Stimulated activated CD4-positive, alpha-beta T cell treated with anti-CD3 and anti-CD28 coated beads, Interleukin-15, amount 100 ng/mL, for 1 hour (primary cell): ENCODE results near the gene RIPOR1.

Experiments used
- DNase-seq, 2 donors: peaks; one replicate each; pipeline ENCODE4 v3.0.0-alpha.2; 2020; ENCODE audit warnings: low read depth in 1 of 2, low spot score in 1 of 2

RIPOR1 gene

DNA sequence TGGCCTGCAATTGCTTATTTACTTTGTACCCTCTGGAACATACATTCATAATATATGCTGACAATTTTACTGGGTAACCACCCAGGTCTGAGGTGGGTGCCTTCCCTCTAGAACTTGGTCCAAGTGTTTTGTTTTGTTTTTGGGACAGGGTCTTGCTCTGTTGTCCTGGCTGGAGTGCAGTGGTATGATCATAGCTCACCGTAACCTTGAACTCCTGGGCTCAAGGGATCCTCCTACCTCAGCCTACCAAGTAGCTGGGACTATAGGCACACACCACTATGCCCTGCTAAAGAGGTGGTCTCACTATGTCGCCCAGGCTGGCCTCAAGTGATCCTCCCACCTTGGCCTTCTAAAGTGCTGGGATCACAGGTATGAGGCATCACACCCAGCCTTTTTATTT lies 22.5 kb downstream of the RIPOR1 start:
- no peak for DNase-seq

DNA sequence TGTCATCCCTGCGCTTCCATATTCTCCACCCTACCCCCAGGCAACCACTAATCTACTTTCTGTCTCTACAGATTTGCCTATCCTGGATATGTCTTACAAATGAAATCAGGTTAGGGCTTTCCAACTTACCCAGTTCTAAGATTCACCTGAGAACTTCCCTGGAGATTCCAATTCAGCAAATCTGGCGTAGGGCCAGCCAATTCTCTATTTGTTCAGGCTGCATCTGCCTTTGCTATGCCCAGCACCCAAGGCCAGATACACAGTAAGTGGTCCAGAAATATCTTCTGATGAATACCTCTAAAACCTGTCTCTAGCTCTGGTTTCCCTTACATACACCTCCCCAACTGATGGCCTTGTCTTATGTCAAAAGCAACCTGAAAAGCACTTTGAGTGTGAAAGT lies 23.3 kb downstream of the RIPOR1 start:
- DNase-seq: no peak

DNA sequence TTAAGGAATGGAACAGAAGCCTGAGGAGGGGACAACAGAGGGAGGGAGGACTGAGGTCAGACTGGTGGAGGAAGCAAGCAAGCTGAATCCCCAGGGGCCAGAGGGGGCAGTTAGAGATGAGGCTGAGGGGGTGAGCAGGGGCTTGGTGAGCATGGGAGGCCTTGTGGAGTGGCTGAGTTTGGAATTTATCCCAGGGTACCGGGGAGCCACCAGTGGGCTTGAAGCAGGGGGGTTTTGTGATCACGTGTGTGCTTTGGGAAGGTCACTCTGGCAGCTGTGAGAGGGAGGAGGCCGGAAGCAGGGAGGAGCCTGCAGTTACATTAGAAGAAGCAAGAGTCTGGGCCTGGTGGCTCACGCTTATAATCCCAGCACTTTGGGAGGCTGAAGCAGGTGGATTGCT lies 23.8 kb downstream of the RIPOR1 start:
- DNase-seq: no peak

DNA sequence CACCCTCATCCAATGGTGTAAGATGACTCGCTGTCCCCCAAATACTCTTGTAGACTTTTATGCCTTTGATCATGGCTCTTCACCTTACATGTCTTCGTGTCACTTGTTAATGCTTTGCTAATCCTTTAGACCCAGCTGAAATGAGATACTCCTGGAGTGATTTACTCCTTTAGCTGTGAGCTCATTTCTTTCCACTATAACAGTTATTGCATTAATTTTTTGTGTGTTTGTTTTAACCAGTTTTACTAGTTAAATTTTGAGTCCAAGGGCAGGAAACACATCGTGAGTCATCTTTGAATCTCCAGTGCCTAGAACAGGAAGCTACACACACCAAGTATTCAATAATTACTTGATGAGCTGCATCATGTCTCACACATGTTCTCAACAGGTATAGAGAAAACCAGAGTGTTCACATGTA lies 27.2 kb downstream of the RIPOR1 start:
- no peak for DNase-seq

DNA sequence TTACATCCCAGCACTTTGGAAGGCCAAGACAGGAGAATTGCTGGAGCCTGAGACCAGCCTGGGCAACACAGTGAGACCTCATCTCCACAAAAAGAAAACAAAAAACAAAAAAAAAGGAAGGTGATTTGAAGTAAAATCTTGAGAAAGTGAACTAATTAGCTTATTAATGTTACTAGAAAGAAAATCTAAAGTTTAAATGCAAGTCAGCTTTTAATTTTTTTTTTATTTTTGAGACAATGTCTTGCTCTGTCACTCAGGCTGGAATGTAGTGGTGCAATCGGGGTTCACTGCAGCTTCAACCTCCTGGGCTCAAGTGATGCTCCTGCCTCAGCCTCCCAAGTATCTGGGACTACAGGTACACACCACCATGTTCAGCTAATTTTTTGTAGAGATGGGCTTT lies 30.2 kb downstream of the RIPOR1 start:
- DNase-seq: no peak

DNA sequence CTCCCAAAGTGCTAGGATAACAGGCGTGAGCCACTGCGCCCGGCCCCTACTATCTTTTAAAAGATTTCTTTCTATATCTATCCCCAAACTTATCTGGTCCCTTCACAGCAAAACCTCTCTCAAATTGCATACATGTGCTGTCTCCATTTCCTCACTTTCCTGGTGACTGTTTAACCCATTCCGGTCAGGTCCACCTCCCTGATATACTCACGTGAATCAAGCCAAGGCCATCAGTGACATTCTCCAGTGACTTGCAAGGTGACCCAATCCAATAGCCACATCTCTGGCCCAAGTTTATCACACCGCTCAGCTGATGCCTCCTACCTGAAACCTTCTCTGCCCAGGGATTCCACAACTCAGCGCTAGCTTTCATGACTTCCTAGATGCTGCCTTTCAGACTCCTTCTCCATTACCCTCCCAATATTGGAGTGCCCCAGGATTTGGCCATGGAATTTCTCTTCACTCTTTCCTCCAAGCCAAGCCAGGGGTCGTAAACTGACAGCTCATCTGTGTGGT lies 32.3 kb downstream of the RIPOR1 start:
- no peak for DNase-seq

DNA sequence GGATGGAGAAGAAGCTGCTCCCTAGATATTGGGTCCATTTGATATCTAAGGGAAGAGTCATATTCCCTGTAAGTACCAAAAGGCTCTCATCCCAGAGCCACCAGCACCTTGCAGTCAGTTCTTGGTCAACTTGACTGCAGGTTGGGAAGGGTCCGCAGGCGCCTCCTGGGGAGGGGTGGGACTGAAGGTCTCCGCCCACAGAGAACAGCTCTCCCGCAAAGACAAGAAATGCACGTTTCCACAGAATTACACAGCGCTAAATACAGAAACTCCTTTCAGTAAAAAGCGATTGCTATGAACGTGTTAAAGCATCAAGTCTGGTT lies 32.8 kb downstream of the RIPOR1 start:
- DNase-seq: no peak

DNA sequence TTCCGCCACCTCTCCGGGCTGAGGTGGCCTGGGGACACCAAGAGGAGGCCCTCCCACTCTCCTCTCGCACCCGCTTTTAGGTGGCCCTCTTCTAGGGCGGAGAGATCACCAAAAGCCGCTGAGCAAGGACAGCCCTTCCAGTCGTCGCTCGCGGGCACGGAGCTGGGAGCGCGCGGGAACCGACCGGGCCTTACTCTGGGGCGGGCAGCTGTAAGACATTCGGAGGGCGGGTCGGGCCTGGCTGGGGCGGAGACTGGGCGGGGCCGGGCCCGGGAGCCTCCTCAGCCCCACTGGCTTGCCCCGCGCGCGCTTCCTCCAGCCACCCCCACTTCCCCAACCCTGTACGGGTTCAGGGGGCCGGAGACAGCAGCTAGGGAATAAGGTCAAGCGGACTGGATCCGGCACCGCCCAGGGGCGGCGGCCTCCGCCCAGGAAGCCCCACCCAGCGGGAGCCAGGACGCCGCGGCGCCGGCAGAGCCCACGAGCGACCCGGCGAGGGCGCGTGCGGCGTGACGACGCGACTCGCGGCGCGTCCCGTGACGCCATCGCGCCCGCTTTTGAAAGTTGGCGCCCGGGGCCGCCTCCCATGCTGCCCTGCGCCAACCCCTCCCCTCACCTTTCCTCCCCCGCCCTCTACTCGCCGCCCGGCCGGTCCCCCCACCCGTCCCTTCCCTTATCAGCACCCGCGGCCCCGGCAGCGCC lies 33.3 kb downstream of the RIPOR1 start:
- DNase-seq: peak; percentile 91 to 94

DNA sequence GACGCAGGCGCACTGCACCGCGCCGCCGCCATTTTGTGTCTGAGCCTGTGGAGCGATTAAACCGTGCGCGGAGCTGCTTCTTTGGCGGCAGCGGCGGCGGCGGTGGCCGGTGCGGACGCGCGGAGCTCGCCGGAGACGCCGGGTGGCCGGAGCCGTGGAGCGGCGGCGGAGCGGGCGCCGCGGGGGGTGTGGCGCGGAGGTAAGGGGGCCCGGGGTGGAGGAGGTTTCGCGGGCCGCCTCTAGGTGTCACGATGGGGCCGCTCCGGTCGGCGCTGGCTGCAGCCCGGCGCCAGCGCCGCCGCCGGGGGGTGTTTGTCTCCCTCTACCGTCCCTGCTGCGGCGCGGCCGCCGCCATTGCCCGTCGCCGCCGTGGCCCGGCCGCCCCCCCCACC lies 33.9 kb downstream of the RIPOR1 start, which contains the start of gene CTCF:
Gene CTCF (plus strand): TSS at position 1 of the 392 bp plus-strand sequence. CDS start 48,307 bp downstream, outside the sequence.
- peak; percentile 74 to 77 for DNase-seq

DNA sequence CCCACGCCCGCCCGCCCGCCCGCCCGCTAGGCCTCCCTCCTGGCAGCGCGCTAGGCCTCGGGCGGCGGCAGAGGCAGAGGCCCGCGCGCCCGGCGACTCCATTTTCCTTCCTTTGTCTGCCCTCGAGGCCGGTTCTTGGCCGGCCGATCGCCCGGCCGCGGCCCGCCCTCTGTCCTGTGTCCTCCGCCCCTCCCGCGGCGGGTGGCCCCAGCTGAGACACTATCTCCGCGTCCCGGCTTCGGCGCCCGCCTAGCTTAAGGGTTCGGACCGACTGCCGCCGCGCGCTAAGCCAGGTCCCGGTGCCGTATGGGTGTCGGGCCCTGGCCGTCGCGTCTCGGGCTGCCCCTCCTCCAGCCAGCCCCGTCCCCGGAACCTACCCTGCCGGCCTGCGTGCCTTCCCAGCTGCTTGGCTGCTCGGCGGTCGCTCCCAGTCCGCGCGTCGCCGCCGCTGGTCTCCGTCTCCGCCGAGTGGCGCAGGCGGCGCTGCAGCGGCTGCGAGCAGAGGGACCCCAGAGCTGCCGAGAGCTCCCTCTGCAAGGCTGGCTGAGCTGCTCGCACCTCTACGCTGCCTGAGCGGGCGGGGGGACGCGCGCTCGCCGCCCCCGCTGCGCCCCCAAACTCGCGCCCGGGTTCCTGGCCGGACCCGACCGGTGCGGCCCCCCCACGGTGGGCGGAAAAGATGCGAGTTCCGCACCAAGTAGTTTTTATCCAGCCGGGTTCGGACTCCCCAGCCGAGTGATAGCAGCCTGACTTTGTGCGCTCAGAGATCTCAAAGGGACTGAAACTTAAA lies 34.5 kb downstream of the RIPOR1 start:
- peak; percentile 36 to 51 for DNase-seq

DNA sequence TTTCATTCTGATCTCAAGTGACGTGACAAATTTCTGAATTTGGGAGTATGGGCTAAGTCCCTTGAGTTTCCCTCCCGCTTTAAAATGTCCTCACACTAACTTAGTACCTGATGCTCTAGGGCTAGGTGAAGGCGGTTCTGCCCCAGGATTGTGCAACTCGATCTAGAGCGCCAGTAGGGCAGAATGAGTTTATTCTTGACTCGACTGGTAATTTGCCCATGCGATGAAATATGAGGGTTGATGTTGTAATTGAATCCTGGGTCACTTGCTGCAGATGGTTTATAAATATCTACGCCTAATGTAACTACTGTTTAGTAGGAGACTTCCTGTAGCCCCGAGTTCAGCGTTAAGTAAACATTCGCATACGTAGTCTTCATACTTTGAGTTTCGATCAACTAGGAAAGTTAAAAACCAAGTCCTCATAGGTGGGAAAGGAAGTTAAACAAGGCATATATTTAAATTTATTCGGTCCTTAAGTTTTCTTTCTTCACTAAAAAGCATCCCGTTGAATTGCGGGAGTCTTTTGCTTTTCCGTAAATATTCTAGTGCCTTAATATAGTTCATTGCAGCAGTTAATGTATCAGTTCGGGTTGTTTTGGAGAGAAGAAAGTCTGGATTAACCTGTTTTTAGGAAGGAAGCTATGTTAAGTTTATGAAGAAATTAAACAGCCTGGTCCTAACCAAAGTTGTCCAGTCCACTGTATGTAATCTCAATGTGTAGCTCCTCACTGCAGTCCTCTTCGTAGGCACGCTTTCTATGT lies 35.3 kb downstream of the RIPOR1 start:
- no peak for DNase-seq

DNA sequence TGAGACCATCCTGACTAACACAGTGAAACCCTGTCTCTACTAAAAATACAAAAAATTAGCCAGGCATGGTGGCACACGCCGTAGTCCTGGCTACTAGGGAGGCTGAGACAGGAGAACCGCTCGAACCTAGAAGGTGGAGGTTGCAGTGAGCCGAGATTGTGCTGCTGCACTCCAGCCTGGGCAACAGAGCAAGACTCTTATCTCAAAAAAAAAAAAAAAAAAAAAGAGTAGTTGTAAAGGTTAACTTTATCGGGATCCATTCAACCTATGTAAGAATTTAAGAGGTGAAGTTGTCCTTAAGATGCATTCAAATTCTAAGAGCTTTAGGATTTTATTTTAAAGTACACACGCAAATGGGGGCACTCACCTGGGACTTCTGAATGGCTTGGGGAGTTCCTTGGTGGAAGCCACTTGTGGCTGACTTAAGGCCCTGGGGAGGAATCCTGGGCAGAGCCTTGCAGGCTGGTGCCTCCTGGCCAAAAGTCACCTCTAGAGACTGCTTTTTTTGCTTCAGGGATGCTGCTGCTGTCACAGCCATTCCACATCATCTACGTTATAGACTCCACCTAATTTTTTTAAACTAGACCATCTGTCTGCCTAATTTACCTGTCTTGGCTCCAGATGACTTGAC lies 37.0 kb downstream of the RIPOR1 start:
- no peak for DNase-seq

DNA sequence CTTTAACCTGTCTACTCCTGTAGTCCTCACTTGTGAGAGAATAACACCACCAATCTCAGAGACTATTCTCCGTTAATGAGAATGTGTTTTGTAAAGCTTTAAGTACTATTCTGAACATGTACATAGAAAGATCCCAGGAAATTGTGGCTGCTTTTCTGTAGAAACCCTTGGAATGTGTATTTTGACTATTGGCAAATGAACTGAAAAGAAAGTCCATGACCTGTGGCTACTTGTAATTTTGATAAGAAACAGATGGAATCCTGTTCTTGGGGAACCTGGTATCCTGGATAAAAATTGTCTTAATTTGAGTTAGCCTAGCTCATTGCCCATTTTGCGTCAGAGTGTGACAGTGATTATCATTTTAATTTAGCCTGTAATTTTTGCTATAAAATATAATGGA lies 42.8 kb downstream of the RIPOR1 start:
- no peak for DNase-seq

DNA sequence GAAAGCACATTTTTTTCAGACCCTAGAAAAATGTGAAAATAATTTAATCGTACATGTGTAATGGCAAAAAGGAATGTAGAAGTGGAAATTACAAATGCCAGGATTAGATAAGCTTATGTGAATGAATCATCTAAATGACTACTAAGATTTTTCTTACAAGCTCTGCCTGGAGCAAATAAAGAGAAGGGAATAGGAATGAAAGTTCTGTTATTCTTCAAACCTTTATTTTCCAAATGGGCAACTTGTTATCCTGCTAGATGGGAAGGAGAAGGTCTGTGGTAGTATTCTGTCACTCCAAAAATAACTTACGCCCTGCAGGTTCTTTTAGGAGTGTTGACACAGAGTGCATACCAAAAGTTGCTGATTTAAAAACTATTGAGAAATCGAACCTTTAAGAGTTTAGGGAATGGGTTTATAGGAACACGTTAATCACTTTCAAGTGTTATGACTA lies 43.4 kb downstream of the RIPOR1 start:
- DNase-seq: no peak

DNA sequence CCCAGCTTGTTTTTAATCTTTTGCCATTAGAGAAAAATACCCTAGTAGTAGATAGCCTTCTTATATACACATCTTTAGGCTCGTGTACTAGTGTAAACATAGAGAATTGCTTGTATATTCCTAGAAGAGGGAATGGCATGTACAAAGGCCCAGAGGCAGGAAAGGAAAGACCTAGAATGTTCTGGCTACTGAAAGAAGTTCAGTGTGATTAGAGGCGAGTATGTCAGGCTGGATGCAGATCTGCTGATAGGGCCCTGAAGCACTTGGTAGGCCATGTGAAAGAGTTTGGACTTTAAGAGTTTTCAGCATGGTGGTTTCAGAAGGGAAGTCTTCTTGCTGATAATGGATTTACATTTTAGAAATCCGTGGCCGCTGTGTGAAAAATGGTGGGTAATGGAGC lies 51.1 kb downstream of the RIPOR1 start:
- no peak for DNase-seq

DNA sequence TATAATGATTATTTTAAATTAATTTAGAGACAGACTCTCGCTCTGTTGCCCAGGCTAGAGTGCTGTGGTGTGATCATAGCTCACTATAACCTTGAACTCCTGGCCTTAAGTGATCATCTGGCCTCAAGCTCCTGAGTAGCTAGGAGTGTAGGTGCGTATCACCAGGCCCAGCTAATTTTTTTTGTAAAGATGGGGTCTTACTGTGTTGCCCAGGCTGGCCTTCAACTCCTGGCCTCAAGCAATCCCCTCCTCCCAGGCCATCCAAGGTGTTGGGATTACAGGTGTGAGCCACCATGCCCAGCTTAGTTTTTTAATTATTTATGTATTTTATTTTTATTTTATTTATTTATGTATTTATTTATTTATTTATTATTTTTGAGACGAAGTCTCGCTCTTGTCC lies 51.6 kb downstream of the RIPOR1 start:
- DNase-seq: no peak

DNA sequence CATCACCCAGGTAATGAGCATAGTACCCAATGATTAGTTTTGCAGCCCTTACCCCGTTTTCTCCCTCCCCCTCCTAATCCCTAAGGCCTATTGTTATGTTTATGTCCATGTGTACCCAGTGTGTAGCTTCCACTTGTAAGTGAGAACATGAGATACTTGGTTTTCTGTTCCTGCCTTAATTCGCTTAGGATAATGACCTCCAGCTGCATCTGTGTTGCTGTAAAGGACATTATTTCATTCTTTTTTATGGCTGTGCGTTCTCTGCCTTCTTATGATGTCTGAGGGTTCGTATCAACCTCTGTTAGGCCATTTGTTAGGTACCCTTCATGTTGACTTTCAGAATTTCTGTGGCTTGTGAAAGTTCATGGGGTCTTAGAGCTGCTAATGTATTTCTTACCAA lies 64.7 kb downstream of the RIPOR1 start:
- no peak for DNase-seq

DNA sequence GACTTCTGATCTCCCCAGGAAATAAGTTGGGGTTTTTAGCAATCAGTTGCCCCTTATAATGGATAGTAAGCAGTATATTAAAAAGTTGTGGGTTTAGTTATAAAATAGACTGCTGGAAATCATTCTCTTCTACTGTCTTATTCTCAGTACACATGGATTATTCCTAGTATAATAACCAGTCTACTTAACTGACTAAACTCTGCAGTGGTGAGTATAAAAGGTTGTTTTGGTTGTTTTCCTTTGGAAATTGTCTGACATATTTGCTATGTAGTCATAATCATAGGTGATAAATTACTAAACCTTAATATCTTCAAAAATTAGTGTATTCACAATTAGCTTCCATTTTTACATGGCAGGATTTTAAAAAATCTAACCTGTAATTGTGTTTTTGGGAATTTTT lies 65.1 kb downstream of the RIPOR1 start:
- no peak for DNase-seq

DNA sequence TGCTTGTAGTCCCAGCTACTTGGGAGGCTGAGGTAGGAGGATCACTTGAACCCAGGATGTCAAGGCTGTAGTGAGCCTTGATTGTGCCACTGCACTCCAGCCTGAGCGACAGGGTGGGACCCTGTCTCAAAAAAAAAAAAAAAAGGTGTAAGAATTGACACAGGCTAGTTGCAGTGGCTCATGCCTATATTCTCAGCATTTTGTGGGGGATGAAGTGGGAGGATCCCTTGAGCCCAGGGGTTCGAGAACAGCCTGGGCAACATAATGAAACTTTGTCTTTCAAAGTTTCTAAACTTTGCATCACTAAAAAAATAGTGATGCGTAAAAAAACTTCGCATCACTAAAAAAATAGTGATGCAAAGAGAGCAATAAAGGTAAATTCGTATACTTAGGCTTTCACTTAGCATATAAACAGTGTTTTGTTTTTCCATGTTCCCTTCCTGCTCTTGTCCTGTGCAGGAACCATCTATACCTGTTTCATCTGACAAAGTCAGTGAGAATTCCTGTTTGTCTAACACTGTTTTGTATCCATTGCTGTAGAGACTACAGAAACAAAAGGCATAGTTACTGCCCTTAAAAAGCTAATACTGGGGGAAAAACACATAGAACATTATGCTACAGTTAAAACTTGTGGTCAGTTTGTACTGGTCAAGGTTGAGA lies 65.8 kb downstream of the RIPOR1 start:
- DNase-seq: no peak

DNA sequence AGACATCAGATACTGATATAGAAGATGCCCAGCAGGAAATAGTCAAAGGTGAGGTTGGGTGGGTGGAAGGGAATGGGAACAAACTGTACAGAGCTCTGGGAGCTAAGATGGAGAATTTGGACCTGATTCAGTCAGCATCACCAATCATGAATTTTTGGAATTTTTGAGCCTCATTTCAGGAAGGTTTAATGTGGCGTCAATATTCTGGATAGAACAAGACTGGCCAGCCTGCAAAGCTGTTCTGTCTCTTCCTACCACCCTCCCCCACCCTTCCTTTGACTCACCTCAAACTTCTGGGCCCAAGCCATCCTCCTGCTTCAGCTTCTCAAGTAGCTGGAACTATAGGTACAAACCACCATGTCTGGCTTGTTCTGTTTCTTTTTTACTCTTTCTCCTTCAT lies 66.3 kb downstream of the RIPOR1 start:
- no peak for DNase-seq
